ENCODE data around the gene METTL15. TPM values are rescaled to one million over a fixed set of nuclear protein-coding genes. Genes with fewer than 3 reads are reported as not detected.

METTL15 gene
- total RNA-seq, 2 donors from 2014 or later = 17.1 to 20.4 TPM

DNA sequence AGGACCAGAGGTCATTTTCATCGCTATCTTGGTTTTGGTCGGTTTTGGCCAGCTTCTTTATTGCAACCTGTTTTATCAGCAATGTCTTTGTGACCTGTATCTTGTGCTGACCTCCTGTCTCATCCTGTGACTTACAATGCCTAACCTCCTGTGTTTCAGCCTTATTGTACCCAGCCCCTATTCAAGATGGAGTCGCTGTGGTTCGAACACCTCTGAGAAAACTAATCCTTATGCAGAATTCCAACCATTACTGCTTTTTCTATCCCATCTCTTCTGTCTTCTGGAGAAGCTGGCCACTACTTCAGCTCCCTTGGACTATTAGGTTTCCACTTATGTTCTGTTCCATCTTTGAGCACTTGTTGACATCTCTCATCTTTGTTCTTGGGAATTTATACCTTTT is 62.6 kb downstream of the METTL15 start:
- WGBS, 2 experiments (ENCODE audit: insufficient coverage in 1 of 2, insufficient read length in 1 of 2) = 95% methylated on average over 4 of the region's 4 CpGs
- DNase-seq = no peak
- Histone ChIP-seq H3K36me3 (ENCODE audit: control insufficient read depth, insufficient read depth, low read length) (peaks cover 3% of the 10 kb centered on the region), H3K9me3 (ENCODE audit: control insufficient read depth, low read length) (peaks cover 9% of the 10 kb centered on the region), H3K27me3 (ENCODE audit: control insufficient read depth, insufficient read depth, low read length, poor library complexity, severe bottlenecking) (no peaks in the 10 kb centered on the region), H3K27ac (ENCODE audit: low read depth, low read length) (no peak overlapping the region), H3K4me3 (ENCODE audit: low read length) (no peak overlapping the region), H3K9ac (ENCODE audit: extremely low read depth, low read length, poor library complexity, severe bottlenecking) (no peak overlapping the region), H3K4me1 (ENCODE audit: control insufficient read depth, insufficient read depth, low read length) (no peaks in the 10 kb centered on the region)
- no peaks in the 10 kb centered on the region for H3K27me3 Mint-ChIP-seq (ENCODE audit: insufficient read depth)
- no peak overlapping the region for H3K27ac Mint-ChIP-seq
- H3K4me3 Mint-ChIP-seq = no peak overlapping the region
- H3K36me3 Mint-ChIP-seq (ENCODE audit: low read depth) = peaks cover 26% of the 10 kb centered on the region
- H3K9me3 Mint-ChIP-seq = peaks cover 18% of the 10 kb centered on the region
- TF ChIP-seq, protein P1, sequence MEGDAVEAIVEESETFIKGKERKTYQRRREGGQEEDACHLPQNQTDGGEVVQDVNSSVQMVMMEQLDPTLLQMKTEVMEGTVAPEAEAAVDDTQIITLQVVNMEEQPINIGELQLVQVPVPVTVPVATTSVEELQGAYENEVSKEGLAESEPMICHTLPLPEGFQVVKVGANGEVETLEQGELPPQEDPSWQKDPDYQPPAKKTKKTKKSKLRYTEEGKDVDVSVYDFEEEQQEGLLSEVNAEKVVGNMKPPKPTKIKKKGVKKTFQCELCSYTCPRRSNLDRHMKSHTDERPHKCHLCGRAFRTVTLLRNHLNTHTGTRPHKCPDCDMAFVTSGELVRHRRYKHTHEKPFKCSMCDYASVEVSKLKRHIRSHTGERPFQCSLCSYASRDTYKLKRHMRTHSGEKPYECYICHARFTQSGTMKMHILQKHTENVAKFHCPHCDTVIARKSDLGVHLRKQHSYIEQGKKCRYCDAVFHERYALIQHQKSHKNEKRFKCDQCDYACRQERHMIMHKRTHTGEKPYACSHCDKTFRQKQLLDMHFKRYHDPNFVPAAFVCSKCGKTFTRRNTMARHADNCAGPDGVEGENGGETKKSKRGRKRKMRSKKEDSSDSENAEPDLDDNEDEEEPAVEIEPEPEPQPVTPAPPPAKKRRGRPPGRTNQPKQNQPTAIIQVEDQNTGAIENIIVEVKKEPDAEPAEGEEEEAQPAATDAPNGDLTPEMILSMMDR (conservative IDR thresholded peaks at IDR 0.05) = no peak
- H3K4me1 Mint-ChIP-seq = peaks cover 3% of the 10 kb centered on the region

DNA sequence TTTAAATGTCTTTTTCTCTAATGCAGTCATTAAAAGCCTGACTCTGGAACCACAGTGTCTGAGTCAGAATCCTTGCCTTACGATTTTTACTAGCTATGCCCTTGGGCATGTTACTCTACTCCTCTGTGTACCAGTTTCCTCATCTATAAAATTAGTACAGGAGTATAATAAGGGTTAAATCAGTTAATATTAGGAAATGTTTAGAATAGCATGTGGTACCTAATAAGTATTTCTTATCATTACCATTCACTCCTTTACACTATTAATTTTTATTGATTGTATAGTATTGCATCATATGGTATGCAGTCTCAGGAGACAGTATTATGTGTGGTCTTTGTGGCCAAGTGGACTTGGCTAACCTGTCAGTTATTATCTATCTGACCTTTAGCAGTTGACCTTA is 68.2 kb downstream of the METTL15 start:
- TF ChIP-seq, protein P1 (conservative IDR thresholded peaks at IDR 0.05) = no peak
- Histone ChIP-seq H3K9me3 (ENCODE audit: control insufficient read depth, low read length) (peaks cover 9% of the 10 kb centered on the region), H3K4me1 (ENCODE audit: control insufficient read depth, insufficient read depth, low read length) (no peaks in the 10 kb centered on the region), H3K9ac (ENCODE audit: extremely low read depth, low read length, poor library complexity, severe bottlenecking) (no peak overlapping the region), H3K4me3 (ENCODE audit: low read length) (no peak overlapping the region), H3K36me3 (ENCODE audit: control insufficient read depth, insufficient read depth, low read length) (peaks cover 3% of the 10 kb centered on the region), H3K27ac (ENCODE audit: low read depth, low read length) (no peak overlapping the region), H3K27me3 (ENCODE audit: control insufficient read depth, insufficient read depth, low read length, poor library complexity, severe bottlenecking) (no peaks in the 10 kb centered on the region)
- Mint-ChIP-seq H3K36me3 (ENCODE audit: low read depth) (peaks cover 20% of the 10 kb centered on the region), H3K27ac (no peak overlapping the region), H3K27me3 (ENCODE audit: insufficient read depth) (no peaks in the 10 kb centered on the region), H3K4me3 (no peak overlapping the region), H3K4me1 (no peaks in the 10 kb centered on the region), H3K9me3 (peaks cover 18% of the 10 kb centered on the region)
- WGBS, 2 experiments (ENCODE audit: insufficient coverage in 1 of 2, insufficient read length in 1 of 2) = 94% methylated on average over 1 of the region's 1 CpG; no CpG with 5 or more reads in 1 of the 2 experiments
- no peak for DNase-seq

DNA sequence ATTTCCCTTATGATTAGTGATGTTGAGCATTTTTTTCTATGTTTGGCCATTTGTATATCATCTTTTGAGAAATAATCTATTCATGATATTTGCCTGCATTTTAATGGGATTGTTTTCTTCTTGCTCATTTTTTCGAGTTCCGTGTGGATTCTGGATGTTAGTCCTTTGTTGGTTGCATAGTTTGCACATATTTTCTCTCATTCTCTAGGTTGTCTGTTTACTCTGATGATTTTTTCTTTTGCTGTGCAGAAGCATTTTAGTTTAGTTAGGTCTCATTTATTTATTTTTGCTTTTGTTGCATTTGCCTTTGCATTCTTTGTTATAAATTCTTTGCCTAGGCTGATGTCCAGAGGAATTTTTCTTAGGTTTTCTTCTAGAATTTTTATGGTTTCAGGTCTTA is 87.3 kb downstream of the METTL15 start:
- Histone ChIP-seq H3K4me3 (ENCODE audit: low read length) (no peak overlapping the region), H3K36me3 (ENCODE audit: control insufficient read depth, insufficient read depth, low read length) (no peaks in the 10 kb centered on the region), H3K27me3 (ENCODE audit: control insufficient read depth, insufficient read depth, low read length, poor library complexity, severe bottlenecking) (no peaks in the 10 kb centered on the region), H3K9me3 (ENCODE audit: control insufficient read depth, low read length) (peaks cover 26% of the 10 kb centered on the region), H3K9ac (ENCODE audit: extremely low read depth, low read length, poor library complexity, severe bottlenecking) (no peak overlapping the region), H3K27ac (ENCODE audit: low read depth, low read length) (no peak overlapping the region), H3K4me1 (ENCODE audit: control insufficient read depth, insufficient read depth, low read length) (no peaks in the 10 kb centered on the region)
- H3K9me3 Mint-ChIP-seq = peaks cover 2% of the 10 kb centered on the region
- H3K4me3 Mint-ChIP-seq = no peak overlapping the region
- TF ChIP-seq, protein P1 (conservative IDR thresholded peaks at IDR 0.05) = no peak
- 80 to 100% methylated on average over 2 of the region's 2 CpGs for WGBS, 2 experiments (ENCODE audit: insufficient coverage in 1 of 2, insufficient read length in 1 of 2)
- H3K27me3 Mint-ChIP-seq (ENCODE audit: insufficient read depth) = no peaks in the 10 kb centered on the region
- H3K4me1 Mint-ChIP-seq = no peaks in the 10 kb centered on the region
- no peak for DNase-seq
- peaks cover 15% of the 10 kb centered on the region for H3K36me3 Mint-ChIP-seq (ENCODE audit: low read depth)
- no peak overlapping the region for H3K27ac Mint-ChIP-seq
